ENCODE data around the gene NHEJ1. TPM values are rescaled to one million over a fixed set of nuclear protein-coding genes. Genes with fewer than 3 reads are reported as not detected.

Gene NHEJ1
- total RNA-seq, 1 experiment from 2014 or later = 20.8 TPM

DNA sequence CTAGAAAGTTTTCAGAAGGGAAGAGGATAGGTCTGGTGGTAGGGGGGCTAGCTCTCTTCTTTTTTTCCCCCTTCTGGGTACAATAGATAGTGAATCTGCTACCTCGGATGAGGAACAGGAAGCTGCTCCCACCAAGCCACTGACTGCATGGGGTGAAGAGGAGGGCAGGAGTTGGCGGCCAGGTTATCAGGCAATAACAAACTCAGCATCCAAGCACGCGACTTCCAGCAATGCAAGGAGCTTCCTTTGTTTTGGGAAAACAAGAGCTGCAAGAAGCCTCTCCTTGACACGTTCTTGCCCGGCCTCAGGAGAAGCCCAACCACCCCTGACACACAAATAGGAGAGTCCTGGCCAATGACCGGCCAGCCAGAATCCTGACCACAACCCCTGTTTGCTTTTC lies 32.2 kb downstream of the NHEJ1 start:
- H2BK12ac ChIP-seq (ENCODE audit: insufficient read length, low read depth, low read length) = no peak overlapping the region
- no peak overlapping the region for H3K23ac ChIP-seq (ENCODE audit: insufficient read length, low read depth, low read length)
- H2BK5ac ChIP-seq (ENCODE audit: insufficient read length, low read length) = no peak overlapping the region
- H3K27ac ChIP-seq (ENCODE audit: insufficient read length, low read depth, low read length) = no peak overlapping the region
- no peak for DNase-seq
- no peak overlapping the region for H3K4me2 ChIP-seq (ENCODE audit: insufficient read depth, insufficient read length, low read length)
- Mint-ChIP-seq H3K27ac (no peak overlapping the region), H3K36me3 (ENCODE audit: insufficient read depth in 1 of 3, low read depth in 3 of 3) (no peaks in the 10 kb centered on the region), H3K9me3 (no peaks in the 10 kb centered on the region), H3K27me3 (ENCODE audit: low read depth) (no peaks in the 10 kb centered on the region), H3K4me3 (no peak overlapping the region), H3K4me1 (peaks cover 0 to 6% of the 10 kb centered on the region in 2 experiments; a peak in 1 of 4 replicates)
- no peaks in the 10 kb centered on the region for H4K20me1 ChIP-seq (ENCODE audit: control insufficient read depth, insufficient read depth, insufficient read length)
- no peak overlapping the region for H4K8ac ChIP-seq (replicated peaks; ENCODE audit: insufficient read length, low read depth, low read length)
- no peak overlapping the region for H2BK120ac ChIP-seq (ENCODE audit: low read depth, low read length, poor library complexity, severe bottlenecking)
- no peak overlapping the region for H3K9ac ChIP-seq (ENCODE audit: extremely low read depth, insufficient read length, low read length)
- WGBS (ENCODE audit: extremely low coverage, insufficient read length, low lambda C conversion rate) = no CpG with 5 or more reads among the region's 7 CpGs
- no peak overlapping the region for H3K18ac ChIP-seq (ENCODE audit: insufficient read length, low read depth, low read length)
- 0 out of 2 replicates have a peak, but pooled peaks cover 4% of the 10 kb centered on the region for H3K4me1 ChIP-seq (ENCODE audit: insufficient read depth, low read length)
- no peaks in the 10 kb centered on the region for H3K79me1 ChIP-seq (ENCODE audit: insufficient read depth, low read depth, low read length, poor library complexity, severe bottlenecking)
- H4K5ac ChIP-seq (ENCODE audit: insufficient read length, low read depth, low read length) = no peak overlapping the region
- H3K14ac ChIP-seq (ENCODE audit: insufficient read depth, low read length) = no peak overlapping the region
- no peak for TF ChIP-seq CTCF (conservative IDR thresholded peaks at IDR 0.05)
- no peaks in the 10 kb centered on the region for H3K27me3 ChIP-seq (ENCODE audit: insufficient read depth, low read length)
- H3K23me2 ChIP-seq (ENCODE audit: insufficient read length, low read depth, low read length, poor library complexity, severe bottlenecking) = no peaks in the 10 kb centered on the region
- no peak overlapping the region for H4K91ac ChIP-seq (ENCODE audit: insufficient read length, low read depth, low read length)
- H2BK15ac ChIP-seq (ENCODE audit: low read depth, low read length) = no peak overlapping the region
- no peaks in the 10 kb centered on the region for H3K9me3 ChIP-seq (ENCODE audit: control insufficient read depth, low read depth, low read length)
- no peak overlapping the region for H2BK20ac ChIP-seq (ENCODE audit: low read depth, low read length, poor library complexity, severe bottlenecking)
- H3K56ac ChIP-seq (ENCODE audit: insufficient read length, low read depth, low read length) = no peak overlapping the region
- no peak overlapping the region for H3T11ph ChIP-seq (ENCODE audit: low read length)
- H3K4ac ChIP-seq (ENCODE audit: low read depth, low read length) = no peak overlapping the region
- no peak overlapping the region for H2AK5ac ChIP-seq (ENCODE audit: insufficient read length, low read length)
- no peak overlapping the region for H2AFZ ChIP-seq (ENCODE audit: low read length)
- H3K79me2 ChIP-seq (ENCODE audit: insufficient read depth, low read length) = no peaks in the 10 kb centered on the region

All from H9 (cell line).